ENCODE results near the gene HINFP. TPM values are rescaled to one million over a fixed set of nuclear protein-coding genes. Genes with fewer than 3 reads are reported as not detected.
A peak's percentile ranks its signal among the peaks of the same experiment; 100 is the strongest.

HINFP gene
- total and polyA plus RNA-seq, 9 of the 15 experiments (the other 6 are each of a cell fraction or from before 2014, with no cell fraction given): 13.8 to 34.1 (median 22.5) TPM

- no peak for FAIRE-seq
- no peaks in the 10 kb centered on the region for H4K20me1 ChIP-seq (replicated peaks; ENCODE audit: control insufficient read depth, insufficient read depth, low read length)
- in situ Hi-C loops (cut with MboI): no loop called here
- H3K4me3 ChIP-seq: no peak overlapping the region
- H3K9ac ChIP-seq (ENCODE audit: insufficient read depth in 1 of 2, low read depth in 2 of 2, low read length in 2 of 2): peak overlapping the region in 1 of 2 experiments; percentile 76; a peak in 1 of 4 replicates
- peak; percentile 57 for ATAC-seq
- no TSS peak for BruUV-seq (replicated peaks)
- 59% methylated on average over 11 of the region's 17 CpGs for WGBS (ENCODE audit: insufficient coverage, low coverage, missing lambda C conversion rate)
- H3K4me1 ChIP-seq (replicated peaks in 1 of 2; ENCODE audit: control insufficient read depth in 2 of 2, insufficient read depth in 2 of 2, low read length in 2 of 2): peaks cover 17 to 31% of the 10 kb centered on the region in 2 experiments
- no peaks in the 10 kb centered on the region for H3K79me2 ChIP-seq (ENCODE audit: control insufficient read depth, insufficient read depth, low read length)
- CTCF ChIA-PET (ENCODE audit: low intra/inter-chr PET ratio): no interaction called here
- H2AFZ ChIP-seq (ENCODE audit: low read depth, low read length): peak overlapping the region; percentile 65; the same call in 1 of the 2 replicates
- H3K36me3 ChIP-seq (ENCODE audit: control insufficient read depth, insufficient read depth, low read length): no peaks in the 10 kb centered on the region
- peak overlapping the region; percentile 22; the same call in 1 of the 3 replicates for H3K27ac ChIP-seq (ENCODE audit: extremely low read depth, low read depth, low read length)
- H3K9me3 ChIP-seq (replicated peaks; ENCODE audit: control insufficient read depth, insufficient read depth, low read depth, low read length): no peaks in the 10 kb centered on the region
- peak in 2 of 4 experiments; percentile 32 to 43 for DNase-seq (ENCODE audit: extremely low read depth in 1 of 4, low spot score in 3 of 4)
- intact Hi-C loops (cut with micrococcal nuclease): no loop called here
- POLR2A ChIA-PET: interaction anchor here (0.6 to 1.9 kb wide), 4 partner anchors 8 to 71 kb away, joined by 3 to 5 read pairs (median 4); no protein-coding TSS in a partner anchor
- H3K9me1 ChIP-seq (ENCODE audit: control insufficient read depth, insufficient read depth, low read length): no peaks in the 10 kb centered on the region
- H3K27me3 ChIP-seq (ENCODE audit: control insufficient read depth in 2 of 2, insufficient read depth in 2 of 2, low read length in 2 of 2): peaks cover 0 to 5% of the 10 kb centered on the region in 2 experiments; a peak in 1 of 5 replicates
- H3K4me2 ChIP-seq (ENCODE audit: insufficient read depth, low read length): peak overlapping the region; percentile 14; the same call in 1 of the 2 replicates
- TF ChIP-seq ZBTB43 (CRISPR knock-in tag; IDR thresholded peaks at IDR 0.05) (no peak), DLX4 (CRISPR knock-in tag; IDR thresholded peaks at IDR 0.05) (no peak), HDAC6 (IDR thresholded peaks at IDR 0.05; ENCODE audit: low read depth, low read length) (no peak), ZBTB11 (CRISPR knock-in tag; IDR thresholded peaks at IDR 0.05) (peak in 1 of 3 experiments; percentile 74; a peak in 2 of 6 replicates)
Observed at GRCh38 chr11:119181677-119182412, 60.5 kb downstream of the HINFP start.
